DOHH2 (cell line): Measurements from ENCODE around the gene ZNF581.

Experiments used
- EZH2phosphoT487 ChIP-seq: fragments of 200-600 bp; sonication (generic); IDR thresholded peaks from 2 replicates; pipeline ENCODE4 v1.6.1; 2017; ENCODE audit warnings: borderline replicate concordance, mild to moderate bottlenecking, antibody characterized with exemption, low read length, moderate library complexity, mixed read lengths
- TF ChIP-seq, protein P1 (sequence below): fragments of 200-600 bp; sonication (generic); IDR thresholded peaks from one replicate; pipeline ENCODE4 v1.5.1; 2014; ENCODE audit warnings: antibody characterized with exemption, mild to moderate bottlenecking, low read depth, low read length; ENCODE audit not compliant: poor library complexity, severe bottlenecking

DNA sequence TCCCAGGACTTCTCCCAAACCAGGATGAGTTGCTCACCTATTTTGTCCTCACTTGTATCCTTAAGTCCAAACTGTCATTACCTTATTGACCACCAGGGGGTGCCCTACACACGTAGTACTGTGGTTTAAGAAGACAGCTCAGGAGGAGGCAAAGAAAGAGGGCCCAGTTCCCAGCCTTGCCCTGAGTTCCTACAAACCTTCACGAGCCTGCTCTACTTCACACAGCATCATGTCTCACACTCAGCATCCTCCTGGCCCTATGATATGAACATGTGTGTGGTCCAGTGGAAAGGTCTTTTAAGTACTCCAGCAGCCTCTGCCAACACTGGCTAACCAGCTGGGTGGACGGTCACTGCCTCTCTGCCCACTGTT, 11.0 kb upstream of the ZNF581 start:
- TF ChIP-seq, protein P1, sequence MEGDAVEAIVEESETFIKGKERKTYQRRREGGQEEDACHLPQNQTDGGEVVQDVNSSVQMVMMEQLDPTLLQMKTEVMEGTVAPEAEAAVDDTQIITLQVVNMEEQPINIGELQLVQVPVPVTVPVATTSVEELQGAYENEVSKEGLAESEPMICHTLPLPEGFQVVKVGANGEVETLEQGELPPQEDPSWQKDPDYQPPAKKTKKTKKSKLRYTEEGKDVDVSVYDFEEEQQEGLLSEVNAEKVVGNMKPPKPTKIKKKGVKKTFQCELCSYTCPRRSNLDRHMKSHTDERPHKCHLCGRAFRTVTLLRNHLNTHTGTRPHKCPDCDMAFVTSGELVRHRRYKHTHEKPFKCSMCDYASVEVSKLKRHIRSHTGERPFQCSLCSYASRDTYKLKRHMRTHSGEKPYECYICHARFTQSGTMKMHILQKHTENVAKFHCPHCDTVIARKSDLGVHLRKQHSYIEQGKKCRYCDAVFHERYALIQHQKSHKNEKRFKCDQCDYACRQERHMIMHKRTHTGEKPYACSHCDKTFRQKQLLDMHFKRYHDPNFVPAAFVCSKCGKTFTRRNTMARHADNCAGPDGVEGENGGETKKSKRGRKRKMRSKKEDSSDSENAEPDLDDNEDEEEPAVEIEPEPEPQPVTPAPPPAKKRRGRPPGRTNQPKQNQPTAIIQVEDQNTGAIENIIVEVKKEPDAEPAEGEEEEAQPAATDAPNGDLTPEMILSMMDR = peak; percentile 84
- TF ChIP-seq EZH2phosphoT487 = no peak
